Esophagus muscularis mucosa (tissue), 3 donors: ENCODE measurements around the gene KCMF1.
A peak's percentile ranks its signal among the peaks of the same experiment; 100 is the strongest.

Source experiments
- POLR2AphosphoS5 ChIP-seq, 2 donors: sonication (generic); formaldehyde crosslinking; IDR thresholded peaks; one replicate each; pipeline ENCODE4 v1.6.1; 2017; ENCODE audit warnings: antibody characterized with exemption in 2 of 2
- TF ChIP-seq, protein P1 (sequence below), 3 experiments: fragments of 200-600 bp in 2 of 3; fragments of 450-650 bp in 1 of 3; sonication (generic) in 2 of 3; IDR thresholded peaks; one replicate each; pipeline ENCODE4 v1.5.1; 2017 to 2019; ENCODE audit warnings: antibody characterized with exemption in 3 of 3, mild to moderate bottlenecking in 2 of 3, moderate library complexity in 1 of 3

DNA sequence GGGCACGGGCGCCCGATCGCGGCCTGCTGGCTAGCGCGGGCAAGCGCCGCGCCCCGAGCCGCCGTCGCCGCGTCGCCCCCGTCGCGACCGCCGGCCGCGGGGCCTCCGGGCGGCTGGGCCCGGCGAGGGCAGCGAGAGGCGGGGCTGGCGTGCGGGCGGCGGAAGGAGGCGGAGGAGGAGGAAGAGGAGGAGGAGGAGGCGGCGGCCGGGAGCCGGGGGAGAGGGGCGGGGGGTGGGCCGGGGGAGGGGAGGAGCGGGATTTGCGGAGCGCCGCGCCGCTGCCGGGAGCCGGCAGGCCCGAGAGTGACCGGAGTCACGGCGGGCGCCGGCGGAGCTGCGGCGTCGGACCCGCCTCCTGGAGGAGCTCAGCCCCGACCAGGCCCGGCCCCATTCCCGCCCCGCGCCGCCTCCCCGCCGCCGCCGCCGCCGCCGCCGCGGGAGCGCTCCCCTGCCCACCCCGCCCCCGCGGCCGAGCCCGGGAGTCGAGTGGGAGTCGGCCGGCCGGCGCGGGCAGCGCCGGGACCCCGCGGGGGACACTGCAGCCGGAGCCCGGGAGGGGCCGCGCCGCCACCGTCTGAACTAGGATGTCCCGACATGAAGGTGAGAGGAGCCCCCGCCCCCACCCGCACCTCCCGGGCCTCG is at the start of gene KCMF1:
- TF ChIP-seq, protein P1, sequence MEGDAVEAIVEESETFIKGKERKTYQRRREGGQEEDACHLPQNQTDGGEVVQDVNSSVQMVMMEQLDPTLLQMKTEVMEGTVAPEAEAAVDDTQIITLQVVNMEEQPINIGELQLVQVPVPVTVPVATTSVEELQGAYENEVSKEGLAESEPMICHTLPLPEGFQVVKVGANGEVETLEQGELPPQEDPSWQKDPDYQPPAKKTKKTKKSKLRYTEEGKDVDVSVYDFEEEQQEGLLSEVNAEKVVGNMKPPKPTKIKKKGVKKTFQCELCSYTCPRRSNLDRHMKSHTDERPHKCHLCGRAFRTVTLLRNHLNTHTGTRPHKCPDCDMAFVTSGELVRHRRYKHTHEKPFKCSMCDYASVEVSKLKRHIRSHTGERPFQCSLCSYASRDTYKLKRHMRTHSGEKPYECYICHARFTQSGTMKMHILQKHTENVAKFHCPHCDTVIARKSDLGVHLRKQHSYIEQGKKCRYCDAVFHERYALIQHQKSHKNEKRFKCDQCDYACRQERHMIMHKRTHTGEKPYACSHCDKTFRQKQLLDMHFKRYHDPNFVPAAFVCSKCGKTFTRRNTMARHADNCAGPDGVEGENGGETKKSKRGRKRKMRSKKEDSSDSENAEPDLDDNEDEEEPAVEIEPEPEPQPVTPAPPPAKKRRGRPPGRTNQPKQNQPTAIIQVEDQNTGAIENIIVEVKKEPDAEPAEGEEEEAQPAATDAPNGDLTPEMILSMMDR (IDR thresholded peaks at IDR 0.05): no peak
- TF ChIP-seq POLR2AphosphoS5 (IDR thresholded peaks at IDR 0.05): peak in 1 of 2 donors; percentile 42
